Fibroblast of lung (primary cell): ENCODE data around the gene ATRNL1.

Experiments used
- EZH2 ChIP-seq: IDR thresholded peaks from 2 replicates; pipeline ENCODE4 v1.5.1; 2012; ENCODE audit warnings: low read length, control low read depth, mild to moderate bottlenecking; ENCODE audit errors: missing control alignments
- TF ChIP-seq, protein P1 (sequence below), 2 donors: IDR thresholded peaks in 1 of 2; conservative IDR thresholded peaks in 1 of 2; 1 replicate in 1 of 2; 2 replicates in 1 of 2; pipeline ENCODE4 v1.5.1; 2011 to 2012; ENCODE audit warnings: low read length in 2 of 2, control low read depth in 1 of 2, inconsistent platforms in 1 of 2, low read depth in 1 of 2, mild to moderate bottlenecking in 1 of 2

DNA sequence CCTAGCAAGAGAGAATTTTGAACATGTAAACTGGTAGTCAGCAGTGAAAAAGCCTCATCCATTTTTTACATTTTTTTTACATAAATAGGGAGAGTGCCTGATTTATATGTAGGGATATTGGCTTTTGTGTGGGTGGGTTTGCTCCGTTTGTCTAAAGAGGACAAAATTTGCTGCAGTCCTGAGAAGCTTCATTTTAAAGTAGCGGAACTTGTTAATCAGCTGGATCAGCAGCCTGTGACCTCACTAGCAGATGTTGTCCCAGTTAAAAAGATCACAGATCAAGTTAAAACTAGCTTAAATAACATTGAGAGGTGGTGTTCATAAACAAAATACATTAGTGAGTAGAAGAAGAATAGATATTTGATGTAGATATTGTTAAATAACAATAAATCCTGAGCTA, 2.6 kb downstream of the ATRNL1 start:
- no peak for TF ChIP-seq EZH2
- TF ChIP-seq, protein P1, sequence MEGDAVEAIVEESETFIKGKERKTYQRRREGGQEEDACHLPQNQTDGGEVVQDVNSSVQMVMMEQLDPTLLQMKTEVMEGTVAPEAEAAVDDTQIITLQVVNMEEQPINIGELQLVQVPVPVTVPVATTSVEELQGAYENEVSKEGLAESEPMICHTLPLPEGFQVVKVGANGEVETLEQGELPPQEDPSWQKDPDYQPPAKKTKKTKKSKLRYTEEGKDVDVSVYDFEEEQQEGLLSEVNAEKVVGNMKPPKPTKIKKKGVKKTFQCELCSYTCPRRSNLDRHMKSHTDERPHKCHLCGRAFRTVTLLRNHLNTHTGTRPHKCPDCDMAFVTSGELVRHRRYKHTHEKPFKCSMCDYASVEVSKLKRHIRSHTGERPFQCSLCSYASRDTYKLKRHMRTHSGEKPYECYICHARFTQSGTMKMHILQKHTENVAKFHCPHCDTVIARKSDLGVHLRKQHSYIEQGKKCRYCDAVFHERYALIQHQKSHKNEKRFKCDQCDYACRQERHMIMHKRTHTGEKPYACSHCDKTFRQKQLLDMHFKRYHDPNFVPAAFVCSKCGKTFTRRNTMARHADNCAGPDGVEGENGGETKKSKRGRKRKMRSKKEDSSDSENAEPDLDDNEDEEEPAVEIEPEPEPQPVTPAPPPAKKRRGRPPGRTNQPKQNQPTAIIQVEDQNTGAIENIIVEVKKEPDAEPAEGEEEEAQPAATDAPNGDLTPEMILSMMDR (conservative IDR thresholded peaks at IDR 0.05 in 1 of 2, IDR thresholded peaks at IDR 0.05 in 1 of 2; ENCODE audit: low read depth in 1 of 2, low read length in 2 of 2), result no peak
